Measurements from ENCODE around the gene MBD3L4.

DNA sequence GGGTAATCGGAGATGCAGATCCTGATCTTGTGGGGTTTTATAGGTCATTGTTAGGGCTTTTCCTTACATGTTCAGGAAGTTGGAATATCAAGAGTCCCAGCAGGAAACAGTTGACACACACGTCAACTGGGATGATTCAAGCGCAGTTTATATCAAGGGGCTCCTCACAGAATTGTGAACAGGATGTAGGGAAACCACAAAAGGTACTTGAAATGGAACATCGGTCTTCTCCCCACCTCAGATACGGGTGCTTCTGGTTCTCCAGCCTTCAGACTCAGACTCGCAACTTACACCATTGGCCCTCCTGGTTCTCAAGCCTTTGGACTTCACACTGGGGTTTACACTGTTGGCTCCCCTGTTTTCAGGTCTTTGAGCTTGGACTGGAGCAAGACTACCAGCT is 49.0 kb upstream of the MBD3L4 start:
- TF ChIP-seq, protein P1, sequence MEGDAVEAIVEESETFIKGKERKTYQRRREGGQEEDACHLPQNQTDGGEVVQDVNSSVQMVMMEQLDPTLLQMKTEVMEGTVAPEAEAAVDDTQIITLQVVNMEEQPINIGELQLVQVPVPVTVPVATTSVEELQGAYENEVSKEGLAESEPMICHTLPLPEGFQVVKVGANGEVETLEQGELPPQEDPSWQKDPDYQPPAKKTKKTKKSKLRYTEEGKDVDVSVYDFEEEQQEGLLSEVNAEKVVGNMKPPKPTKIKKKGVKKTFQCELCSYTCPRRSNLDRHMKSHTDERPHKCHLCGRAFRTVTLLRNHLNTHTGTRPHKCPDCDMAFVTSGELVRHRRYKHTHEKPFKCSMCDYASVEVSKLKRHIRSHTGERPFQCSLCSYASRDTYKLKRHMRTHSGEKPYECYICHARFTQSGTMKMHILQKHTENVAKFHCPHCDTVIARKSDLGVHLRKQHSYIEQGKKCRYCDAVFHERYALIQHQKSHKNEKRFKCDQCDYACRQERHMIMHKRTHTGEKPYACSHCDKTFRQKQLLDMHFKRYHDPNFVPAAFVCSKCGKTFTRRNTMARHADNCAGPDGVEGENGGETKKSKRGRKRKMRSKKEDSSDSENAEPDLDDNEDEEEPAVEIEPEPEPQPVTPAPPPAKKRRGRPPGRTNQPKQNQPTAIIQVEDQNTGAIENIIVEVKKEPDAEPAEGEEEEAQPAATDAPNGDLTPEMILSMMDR (IDR thresholded peaks at IDR 0.05; ENCODE audit: extremely low read depth in 1 of 2, insufficient read depth in 1 of 2, low read depth in 1 of 2, low read length in 2 of 2) = no peak
- no peak for TF ChIP-seq EZH2 (IDR thresholded peaks at IDR 0.05; ENCODE audit: borderline replicate concordance, low read depth, low read length, severe bottlenecking)
- no peak for TF ChIP-seq GATA2 (IDR thresholded peaks at IDR 0.05; ENCODE audit: insufficient read depth, insufficient read length, low read depth, low read length)

Data from endothelial cell of umbilical vein (primary cell).